HG02884 (cell line): ENCODE measurements around the gene PDCD1LG2.
"Not testable (repeated sequence)": the region's sequence is repeated elsewhere in the genome, so short reads cannot be mapped to it uniquely, and the experiment has no call there.

Source experiments
- ATAC-seq: cut with Tn5 transposase; IDR thresholded peaks from one replicate; pipeline ENCODE4 v1.9.1; 2021; ENCODE audit warnings: mild to moderate bottlenecking, moderate library complexity; ENCODE audit not compliant: unreplicated experiment

The PDCD1LG2 gene

GRCh38 chr9:5563417-5563815 is 53.1 kb downstream of the PDCD1LG2 start:
- no peak for ATAC-seq

GRCh38 chr9:5563886-5564285 is 53.6 kb downstream of the PDCD1LG2 start:
- ATAC-seq = no peak

GRCh38 chr9:5566054-5566618 is 55.8 kb downstream of the PDCD1LG2 start:
- peak; percentile 69 for ATAC-seq

GRCh38 chr9:5568868-5569267 is 58.5 kb downstream of the PDCD1LG2 start:
- no peak for ATAC-seq

- ATAC-seq = no peak
Observed at GRCh38 chr9:5569409-5569808, 59.1 kb downstream of the PDCD1LG2 start.

- no peak for ATAC-seq
Observed at GRCh38 chr9:5569891-5570290, 59.6 kb downstream of the PDCD1LG2 start.

GRCh38 chr9:5571629-5572232 is 61.4 kb downstream of the PDCD1LG2 start:
- no peak for ATAC-seq

- no peak for ATAC-seq
Observed at GRCh38 chr9:5574097-5574496, 63.8 kb downstream of the PDCD1LG2 start.

GRCh38 chr9:5575000-5575399 is 64.7 kb downstream of the PDCD1LG2 start:
- no peak for ATAC-seq

- no peak for ATAC-seq
Observed at GRCh38 chr9:5577225-5577624, 66.9 kb downstream of the PDCD1LG2 start.

- no peak for ATAC-seq
Observed at GRCh38 chr9:5578018-5578697, 67.8 kb downstream of the PDCD1LG2 start.

- no peak for ATAC-seq
Observed at GRCh38 chr9:5578698-5579085, 68.4 kb downstream of the PDCD1LG2 start.

- no peak for ATAC-seq
Observed at GRCh38 chr9:5579881-5580280, 69.5 kb downstream of the PDCD1LG2 start.

- ATAC-seq = no peak
Observed at GRCh38 chr9:5580650-5581049, 70.3 kb downstream of the PDCD1LG2 start.

GRCh38 chr9:5581706-5582105 is 71.4 kb downstream of the PDCD1LG2 start:
- ATAC-seq = not testable (repeated sequence)

- ATAC-seq = peak; percentile 37
Observed at GRCh38 chr9:5582835-5583195, 72.5 kb downstream of the PDCD1LG2 start.

- no peak for ATAC-seq
Observed at GRCh38 chr9:5586391-5586802, 76.1 kb downstream of the PDCD1LG2 start.

- ATAC-seq = no peak
Observed at GRCh38 chr9:5587024-5587423, 76.7 kb downstream of the PDCD1LG2 start.

GRCh38 chr9:5592231-5592630 is 81.9 kb downstream of the PDCD1LG2 start:
- no peak for ATAC-seq

GRCh38 chr9:5592904-5593303 is 82.6 kb downstream of the PDCD1LG2 start:
- ATAC-seq = no peak

- peak; percentile 68 for ATAC-seq
Observed at GRCh38 chr9:5593904-5594303, 83.6 kb downstream of the PDCD1LG2 start.

- ATAC-seq = no peak
Observed at GRCh38 chr9:5596173-5596572, 85.8 kb downstream of the PDCD1LG2 start.
